GM12874 (cell line): ENCODE results near the gene GREB1.

Experiments used
- CTCF ChIP-seq: IDR thresholded peaks from 2 replicates; pipeline ENCODE4 v1.5.1; 2011; ENCODE audit warnings: low read depth, mild to moderate bottlenecking, control low read depth, low read length, moderate library complexity; ENCODE audit not compliant: insufficient read depth

Gene GREB1

GRCh38 chr2:11494310-11494709, 39.5 kb upstream of the GREB1 start:
- no peak for TF ChIP-seq CTCF

- TF ChIP-seq CTCF: no peak
These were observed 37.8 kb upstream of the GREB1 start for GRCh38 chr2:11495844-11496681.

- no peak for TF ChIP-seq CTCF
These were observed 35.3 kb upstream of the GREB1 start for GRCh38 chr2:11498543-11499034.

GRCh38 chr2:11499081-11499743, 34.6 kb upstream of the GREB1 start:
- TF ChIP-seq CTCF: no peak

GRCh38 chr2:11500702-11501303, 33.0 kb upstream of the GREB1 start:
- TF ChIP-seq CTCF: no peak

GRCh38 chr2:11502740-11503292, 31.0 kb upstream of the GREB1 start:
- no peak for TF ChIP-seq CTCF

- no peak for TF ChIP-seq CTCF
These were observed 30.4 kb upstream of the GREB1 start for GRCh38 chr2:11503354-11503927.
